ENCODE results near the gene CTSE. TPM values are rescaled to one million over a fixed set of nuclear protein-coding genes. Genes with fewer than 3 reads are reported as not detected.

The CTSE gene
- total and polyA plus RNA-seq, 2 experiments from 2014 or later, result 65.9 to 86.0 TPM

- no peak for DNase-seq (ENCODE audit: low spot score)
- no peaks in the 10 kb centered on the region for H3K9me2 ChIP-seq (replicated peaks; ENCODE audit: insufficient read depth)
- H3K79me2 ChIP-seq, result no peaks in the 10 kb centered on the region
- H3K9me3 ChIP-seq (ENCODE audit: low read depth), result no peaks in the 10 kb centered on the region
- no peaks in the 10 kb centered on the region for H3K4me1 ChIP-seq (ENCODE audit: insufficient read depth)
- 96% methylated on average over 6 of the region's 6 CpGs for WGBS (ENCODE audit: low lambda C conversion rate, missing lambda C conversion rate)
- H4K20me1 ChIP-seq (ENCODE audit: insufficient read depth, poor library complexity, severe bottlenecking), result no peaks in the 10 kb centered on the region
- H2AFZ ChIP-seq, result no peak overlapping the region
- no peak overlapping the region for H3K4me2 ChIP-seq
- TF ChIP-seq EZH2 (IDR thresholded peaks at IDR 0.05; ENCODE audit: borderline replicate concordance) (no peak), CTCF (IDR thresholded peaks at IDR 0.05; ENCODE audit: poor library complexity) (no peak), EZH2phosphoT487 (IDR thresholded peaks at IDR 0.05; ENCODE audit: low read depth, severe bottlenecking, unreplicated experiment) (no peak)
- no peaks in the 10 kb centered on the region for H3K27me3 ChIP-seq
- no peak overlapping the region for H3K4me3 ChIP-seq
- no peak overlapping the region for H3K27ac ChIP-seq
- no peaks in the 10 kb centered on the region for H3K36me3 ChIP-seq (replicated peaks; ENCODE audit: insufficient read depth, low read depth)
Observed at GRCh38 chr1:206013026-206013795, 10.5 kb downstream of the CTSE start.

DNA sequence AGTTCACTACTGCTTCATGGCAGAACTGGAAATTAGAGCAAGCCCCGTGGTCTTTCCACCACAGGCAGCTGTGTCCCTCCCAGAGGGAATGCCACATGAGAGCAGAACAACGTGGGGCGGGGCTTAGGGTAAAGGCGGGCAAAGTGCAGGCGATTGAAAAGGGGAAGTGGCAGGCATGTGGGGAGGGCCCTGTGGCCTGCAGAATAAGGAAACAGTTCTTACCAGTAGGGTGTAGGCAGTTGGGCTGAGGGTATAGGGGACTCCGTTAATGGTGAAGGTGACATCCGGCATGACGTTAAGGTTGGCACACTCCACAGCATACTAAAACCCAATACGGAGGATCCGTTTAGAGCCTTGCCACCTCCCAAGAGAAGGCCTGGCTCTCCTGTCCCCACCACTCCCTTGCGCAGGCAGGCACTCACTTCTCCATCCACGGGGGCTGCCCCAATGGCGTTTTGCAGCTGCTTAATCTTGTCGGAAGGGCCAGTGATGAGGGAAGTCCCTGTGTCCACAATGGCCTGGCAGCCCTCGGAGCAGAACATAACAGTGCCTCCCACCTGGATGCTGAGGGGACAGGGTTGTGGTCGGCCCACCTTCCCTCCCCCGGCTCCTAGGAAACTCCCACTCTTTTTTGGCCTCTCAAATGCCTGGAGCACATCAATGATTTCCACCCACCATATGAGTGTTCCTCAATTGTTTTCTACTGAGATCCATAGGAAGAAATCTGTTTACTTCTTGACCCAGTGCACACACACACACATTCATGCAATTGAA lies 11.4 kb downstream of the CTSE start:
- Histone ChIP-seq H2AFZ (no peak overlapping the region), H3K9me2 (replicated peaks; ENCODE audit: insufficient read depth) (no peaks in the 10 kb centered on the region), H3K27me3 (no peaks in the 10 kb centered on the region), H3K27ac (no peak overlapping the region), H3K9me3 (ENCODE audit: low read depth) (no peaks in the 10 kb centered on the region), H3K36me3 (replicated peaks; ENCODE audit: insufficient read depth, low read depth) (no peaks in the 10 kb centered on the region), H3K4me2 (no peak overlapping the region), H3K4me3 (no peak overlapping the region), H3K4me1 (ENCODE audit: insufficient read depth) (no peaks in the 10 kb centered on the region), H4K20me1 (ENCODE audit: insufficient read depth, poor library complexity, severe bottlenecking) (no peaks in the 10 kb centered on the region), H3K79me2 (no peaks in the 10 kb centered on the region)
- WGBS (ENCODE audit: low lambda C conversion rate, missing lambda C conversion rate), result 85% methylated on average over 17 of the region's 17 CpGs
- peak; percentile 40 for DNase-seq (ENCODE audit: low spot score)
- no peak for TF ChIP-seq EZH2phosphoT487 (IDR thresholded peaks at IDR 0.05; ENCODE audit: low read depth, severe bottlenecking, unreplicated experiment)

DNA sequence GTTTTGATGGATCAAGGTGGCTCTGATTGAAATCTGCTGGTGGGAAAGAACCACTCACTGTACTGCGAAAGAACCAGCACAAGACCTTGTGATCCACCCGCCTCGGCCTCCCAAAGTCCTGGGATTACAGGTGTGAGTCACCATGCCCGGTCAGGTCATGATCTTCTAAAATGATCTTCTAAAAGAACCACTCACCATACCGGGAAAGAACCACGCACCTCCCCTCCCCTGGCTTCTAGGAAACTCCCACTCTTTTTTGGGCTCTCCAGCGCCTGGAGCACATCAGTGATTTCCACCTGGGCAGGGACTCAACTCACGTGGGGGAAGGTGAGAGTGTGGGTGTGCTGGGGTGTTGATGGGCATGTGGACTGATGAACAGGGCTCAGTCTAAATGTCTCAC lies 12.6 kb downstream of the CTSE start:
- H3K9me2 ChIP-seq (replicated peaks; ENCODE audit: insufficient read depth), result no peaks in the 10 kb centered on the region
- 93% methylated on average over 8 of the region's 8 CpGs for WGBS (ENCODE audit: low lambda C conversion rate, missing lambda C conversion rate)
- DNase-seq (ENCODE audit: low spot score), result no peak
- no peaks in the 10 kb centered on the region for H4K20me1 ChIP-seq (ENCODE audit: insufficient read depth, poor library complexity, severe bottlenecking)
- no peaks in the 10 kb centered on the region for H3K4me1 ChIP-seq (ENCODE audit: insufficient read depth)
- H3K4me2 ChIP-seq, result no peak overlapping the region
- TF ChIP-seq CTCF (IDR thresholded peaks at IDR 0.05; ENCODE audit: poor library complexity) (no peak), EZH2phosphoT487 (IDR thresholded peaks at IDR 0.05; ENCODE audit: low read depth, severe bottlenecking, unreplicated experiment) (no peak), EZH2 (IDR thresholded peaks at IDR 0.05; ENCODE audit: borderline replicate concordance) (no peak)
- H3K9me3 ChIP-seq (ENCODE audit: low read depth), result no peaks in the 10 kb centered on the region
- no peaks in the 10 kb centered on the region for H3K36me3 ChIP-seq (replicated peaks; ENCODE audit: insufficient read depth, low read depth)
- no peaks in the 10 kb centered on the region for H3K27me3 ChIP-seq
- no peaks in the 10 kb centered on the region for H3K79me2 ChIP-seq
- no peak overlapping the region for H3K27ac ChIP-seq
- H3K4me3 ChIP-seq, result no peak overlapping the region
- H2AFZ ChIP-seq, result no peak overlapping the region

- H2AFZ ChIP-seq, result no peak overlapping the region
- H3K27ac ChIP-seq, result no peak overlapping the region
Observed at GRCh38 chr1:206010060-206010459, 13.6 kb downstream of the CTSE start.

More at GRCh38 chr1:206010060-206010459, 13.6 kb downstream of the CTSE start:
- Histone ChIP-seq H3K4me2 (no peak overlapping the region), H3K79me2 (no peaks in the 10 kb centered on the region), H3K27me3 (no peaks in the 10 kb centered on the region), H3K9me2 (replicated peaks; ENCODE audit: insufficient read depth) (no peaks in the 10 kb centered on the region), H3K36me3 (replicated peaks; ENCODE audit: insufficient read depth, low read depth) (no peaks in the 10 kb centered on the region), H3K9me3 (ENCODE audit: low read depth) (no peaks in the 10 kb centered on the region), H3K4me3 (no peak overlapping the region), H3K4me1 (ENCODE audit: insufficient read depth) (no peaks in the 10 kb centered on the region), H4K20me1 (ENCODE audit: insufficient read depth, poor library complexity, severe bottlenecking) (no peaks in the 10 kb centered on the region)
- WGBS (ENCODE audit: low lambda C conversion rate, missing lambda C conversion rate), result 56% methylated on average over 5 of the region's 5 CpGs
- TF ChIP-seq CTCF (IDR thresholded peaks at IDR 0.05; ENCODE audit: poor library complexity) (no peak), EZH2phosphoT487 (IDR thresholded peaks at IDR 0.05; ENCODE audit: low read depth, severe bottlenecking, unreplicated experiment) (no peak), EZH2 (IDR thresholded peaks at IDR 0.05; ENCODE audit: borderline replicate concordance) (no peak)
- DNase-seq (ENCODE audit: low spot score), result no peak

Measured in hepatocyte (in vitro differentiated cells).